CD1c-positive myeloid dendritic cell (primary cell): Measurements from ENCODE around the gene P2RY8.
"Not testable (repeated sequence)": the region's sequence is repeated elsewhere in the genome, so short reads cannot be mapped to it uniquely, and the experiment has no call there.

Experiments used
- DNase-seq: peaks from one replicate; pipeline ENCODE4 v3.0.0-alpha.2; 2016; ENCODE audit errors: extremely low spot score

P2RY8 gene

DNA sequence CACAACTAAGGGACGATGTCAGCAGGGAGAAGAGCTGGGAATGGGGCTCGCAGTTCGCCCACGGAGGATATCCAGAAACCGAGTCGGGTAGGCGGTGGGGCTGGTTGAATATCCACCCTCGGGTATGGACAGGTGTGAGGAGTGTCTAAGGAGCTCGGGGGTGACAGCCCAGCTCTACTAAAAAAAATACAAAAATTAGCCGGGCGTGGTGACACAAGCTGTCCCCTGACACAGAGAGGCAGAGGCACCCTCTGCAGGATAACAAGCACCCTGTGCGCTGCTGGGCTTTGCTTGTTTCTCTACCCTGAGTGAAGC lies 72.1 kb downstream of the P2RY8 start:
- no peak for DNase-seq

DNA sequence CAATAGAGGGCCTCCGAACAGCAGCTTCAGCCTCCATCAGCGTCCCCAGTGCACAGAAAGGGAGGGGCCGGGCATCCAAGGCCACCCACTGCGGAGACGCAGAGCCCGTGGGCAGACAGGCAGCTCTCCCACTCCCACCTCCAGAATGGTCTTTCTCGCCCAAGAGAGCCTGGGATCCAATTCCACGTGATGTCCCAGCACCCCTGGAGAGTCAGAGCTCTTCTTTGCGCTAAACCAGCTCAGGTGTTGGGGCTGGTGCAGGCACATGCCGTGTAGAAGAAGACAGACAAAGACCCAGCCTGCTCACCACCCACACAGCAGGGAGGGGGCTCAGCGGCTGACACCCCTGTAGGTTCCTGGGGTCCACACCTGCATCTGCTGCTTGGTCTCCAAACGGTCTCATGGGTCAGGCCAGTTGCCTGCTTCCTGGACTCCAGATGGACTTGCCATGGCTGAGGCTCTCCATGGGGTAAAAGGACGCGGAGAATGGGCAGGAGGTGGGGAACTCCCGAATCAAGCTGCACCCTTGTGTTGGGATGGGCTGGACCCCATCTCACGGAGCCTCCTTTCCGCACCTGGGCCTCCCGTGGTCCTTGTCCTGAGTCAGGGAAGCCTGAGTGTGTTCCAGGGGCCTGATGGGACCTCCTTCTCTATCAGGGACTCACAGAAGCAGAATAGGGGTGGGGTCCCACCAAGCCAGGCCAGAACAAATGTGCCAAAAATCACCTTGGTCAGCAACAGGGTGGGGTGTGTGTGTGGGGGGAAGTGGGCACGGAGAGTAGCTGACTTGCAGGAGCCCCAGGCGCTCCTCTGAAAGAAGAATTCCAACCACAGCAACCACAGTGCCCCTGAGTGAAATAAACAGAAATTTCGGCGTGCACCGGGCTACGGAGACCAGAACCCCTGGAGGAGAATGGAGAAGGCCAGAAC lies 72.7 kb downstream of the P2RY8 start:
- DNase-seq: no peak

DNA sequence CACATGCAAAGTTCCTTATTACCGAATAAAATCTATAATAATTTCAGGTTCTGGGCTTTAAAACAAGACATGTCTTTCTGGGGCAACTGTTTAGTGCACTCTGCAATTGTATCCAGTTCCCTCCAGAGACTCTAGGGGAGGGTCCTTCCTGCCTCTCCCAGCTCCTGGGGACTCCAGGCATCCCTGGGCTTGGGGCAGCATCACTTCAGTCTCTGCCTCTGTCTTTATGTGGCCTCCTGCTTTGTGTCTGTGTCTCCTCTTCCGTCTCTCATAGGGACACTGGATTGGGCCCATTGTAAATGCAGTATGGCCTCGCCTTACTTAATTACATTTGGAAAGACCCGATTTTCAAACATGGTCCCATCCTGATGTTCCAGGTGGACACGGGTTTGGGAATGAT lies 73.4 kb downstream of the P2RY8 start:
- DNase-seq: no peak

DNA sequence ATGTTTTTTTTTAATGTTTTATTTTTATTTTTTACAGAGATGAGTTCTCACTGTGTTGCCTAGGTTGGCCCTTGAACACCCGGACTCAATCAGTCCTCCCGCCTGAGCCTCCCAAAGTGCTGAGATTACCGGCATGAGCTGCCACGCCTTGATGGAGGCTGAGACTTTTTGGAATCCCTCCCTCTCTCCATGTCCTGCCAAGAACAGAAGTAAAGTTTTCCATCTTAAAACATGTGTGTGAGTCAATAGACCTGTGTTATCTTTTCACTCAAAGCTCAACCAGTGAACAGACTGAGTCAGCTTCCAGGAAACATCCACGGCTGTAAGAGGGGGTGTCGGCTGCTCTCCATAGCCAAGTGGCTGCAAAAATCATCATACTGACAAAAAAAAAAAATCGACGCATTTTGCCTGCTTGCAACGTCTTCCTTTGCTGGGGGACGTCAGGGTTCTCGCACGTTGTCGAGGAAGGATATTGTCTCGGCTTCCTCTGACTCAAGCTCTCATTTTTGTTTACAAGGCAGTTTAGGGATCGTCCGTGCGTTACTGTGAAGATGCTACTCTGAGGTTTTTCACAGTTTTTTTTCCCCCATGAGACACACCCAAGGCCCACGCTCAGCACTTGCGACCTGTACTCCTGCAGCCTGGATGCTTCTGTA lies 74.3 kb downstream of the P2RY8 start:
- peak; percentile 38 for DNase-seq

DNA sequence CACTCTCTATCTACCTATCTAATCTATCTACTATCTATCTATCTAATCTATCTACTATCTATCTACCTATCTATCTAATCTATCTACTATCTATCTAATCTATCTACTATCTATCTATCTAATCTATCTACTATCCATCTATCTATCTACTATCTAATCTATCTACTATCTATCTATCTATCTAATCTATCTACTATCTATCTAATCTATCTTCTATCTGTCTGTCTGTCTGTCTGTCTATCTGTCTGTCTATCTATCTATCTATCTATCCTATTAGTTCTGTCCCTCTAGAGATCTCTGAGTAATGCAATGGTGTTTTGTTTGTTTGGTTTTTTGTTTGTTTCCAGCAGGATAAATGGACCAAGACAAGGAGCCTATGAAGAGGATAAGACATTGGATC lies 74.9 kb downstream of the P2RY8 start:
- no peak for DNase-seq

DNA sequence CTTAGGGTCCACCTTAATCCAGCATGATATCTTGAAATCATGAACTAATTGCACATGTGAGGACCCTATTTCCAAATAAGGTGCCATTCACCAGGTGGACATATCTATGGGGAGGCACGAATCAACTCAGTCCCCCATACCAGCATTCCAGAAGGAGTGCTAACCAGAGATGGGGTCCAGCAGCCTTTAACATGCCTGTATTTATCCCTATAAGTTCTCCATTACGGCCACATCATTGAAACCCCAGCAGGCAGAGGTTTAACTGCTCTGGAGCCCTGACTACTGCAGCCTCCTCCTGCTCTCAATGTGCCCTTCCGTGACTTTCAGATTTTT lies 81.1 kb downstream of the P2RY8 start:
- DNase-seq: no peak

DNA sequence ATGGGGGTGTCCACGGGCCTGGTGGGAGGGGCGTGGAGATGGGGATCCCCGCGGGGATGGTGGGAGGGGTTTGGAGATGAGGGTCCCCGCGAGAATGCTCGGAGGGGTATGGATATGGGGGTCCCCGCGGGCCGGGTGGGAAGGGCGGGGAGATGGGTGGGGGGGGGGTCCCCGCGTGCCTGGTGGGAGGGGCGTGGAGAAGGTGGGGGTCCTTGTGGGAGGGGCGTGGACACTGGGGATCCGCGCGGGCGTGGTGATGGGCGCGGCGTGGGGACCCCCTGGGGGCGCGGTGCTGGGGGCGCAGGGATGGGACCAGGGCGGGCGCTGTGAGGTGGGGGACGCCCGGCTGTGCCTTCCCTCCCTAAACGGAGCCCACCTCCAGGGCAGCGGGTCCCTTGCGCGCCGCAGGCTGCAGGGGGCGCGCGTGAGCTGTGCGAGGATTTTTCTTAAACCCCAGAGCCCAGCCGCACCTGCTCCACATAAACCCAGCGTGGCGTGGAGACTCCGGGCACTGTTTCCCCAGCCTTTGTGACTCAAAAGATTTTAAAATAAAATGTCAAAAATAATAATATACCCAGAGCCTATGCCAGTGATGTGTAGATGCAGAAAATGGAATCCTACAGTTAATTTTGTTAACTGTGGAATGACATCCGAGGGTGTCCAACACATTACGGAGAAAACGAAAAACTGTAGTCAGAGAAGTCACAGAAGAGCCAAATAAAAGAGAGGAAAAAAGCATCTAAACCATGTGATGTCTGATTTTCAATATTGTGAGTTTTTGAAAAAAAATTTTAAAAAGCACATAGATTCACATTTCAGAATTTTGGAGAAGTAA lies 82.8 kb downstream of the P2RY8 start:
- DNase-seq: peak; percentile 93

DNA sequence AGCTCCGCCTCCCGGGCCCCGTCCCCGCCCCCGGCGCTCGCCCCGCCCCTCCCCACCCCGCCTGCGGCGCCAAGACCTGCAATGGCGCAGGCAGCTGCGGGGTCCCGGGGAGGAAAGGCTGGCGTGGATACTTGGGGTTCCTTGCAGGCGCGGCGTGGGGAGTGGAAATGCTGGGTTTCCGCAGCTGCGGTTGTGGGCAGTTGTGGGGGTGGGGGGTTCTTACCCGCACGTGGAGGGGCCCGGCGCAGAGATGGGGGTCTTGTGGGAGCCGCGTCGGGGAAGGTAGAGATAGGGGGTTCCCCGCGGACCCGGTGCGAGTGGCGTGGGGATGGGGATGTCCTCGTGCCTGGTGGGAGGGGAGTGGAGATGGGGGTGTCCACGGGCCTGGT lies 83.6 kb downstream of the P2RY8 start:
- DNase-seq: no peak

DNA sequence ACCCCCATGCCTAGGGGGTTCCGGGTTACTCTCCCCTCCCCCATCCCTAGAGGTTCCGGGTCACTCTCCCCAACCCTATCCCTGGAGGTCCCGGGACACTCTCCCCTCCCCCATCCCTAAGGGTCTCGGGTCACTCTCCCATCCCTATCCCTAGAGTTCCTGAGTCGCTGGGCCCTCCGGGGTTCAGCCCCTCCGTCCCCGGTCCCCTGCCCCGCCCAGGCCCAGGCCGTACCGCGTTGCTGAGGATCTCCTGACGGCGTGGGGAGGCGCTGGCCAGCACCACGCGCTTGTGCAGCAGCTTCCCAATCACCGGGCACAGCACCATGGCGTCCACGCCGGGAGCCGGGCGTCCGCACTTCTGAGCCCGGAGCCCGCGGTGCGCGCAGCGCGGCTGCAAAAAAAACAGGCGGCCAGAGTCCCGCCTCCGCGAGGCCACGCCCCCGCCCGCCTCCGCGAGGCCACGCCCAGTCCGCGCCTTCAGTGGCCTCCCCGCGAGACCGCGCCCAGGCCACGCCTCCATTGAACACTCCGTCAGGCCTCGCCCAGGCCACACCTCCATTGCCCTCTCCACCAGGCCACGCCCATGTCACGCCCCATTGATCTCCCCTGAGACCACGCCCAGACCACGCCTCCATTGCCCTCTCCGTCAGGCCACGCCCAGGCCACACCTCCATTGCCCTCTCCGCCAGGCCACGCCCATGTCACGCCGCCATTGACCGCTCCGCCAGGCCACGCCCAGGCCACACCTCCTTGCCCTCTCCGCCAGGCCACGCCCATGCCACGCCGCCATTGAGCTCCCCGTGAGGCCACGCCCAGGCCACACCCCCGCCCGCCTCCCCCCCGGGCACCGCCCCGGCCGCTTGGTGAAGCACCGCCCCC lies 84.2 kb downstream of the P2RY8 start, which contains the start of gene ASMTL:
Gene ASMTL, minus strand, starts transcription at position 394 of the 879 bp plus-strand sequence. Its CDS starts 69 bp downstream, at position 325.
- DNase-seq: peak; percentile 100

DNA sequence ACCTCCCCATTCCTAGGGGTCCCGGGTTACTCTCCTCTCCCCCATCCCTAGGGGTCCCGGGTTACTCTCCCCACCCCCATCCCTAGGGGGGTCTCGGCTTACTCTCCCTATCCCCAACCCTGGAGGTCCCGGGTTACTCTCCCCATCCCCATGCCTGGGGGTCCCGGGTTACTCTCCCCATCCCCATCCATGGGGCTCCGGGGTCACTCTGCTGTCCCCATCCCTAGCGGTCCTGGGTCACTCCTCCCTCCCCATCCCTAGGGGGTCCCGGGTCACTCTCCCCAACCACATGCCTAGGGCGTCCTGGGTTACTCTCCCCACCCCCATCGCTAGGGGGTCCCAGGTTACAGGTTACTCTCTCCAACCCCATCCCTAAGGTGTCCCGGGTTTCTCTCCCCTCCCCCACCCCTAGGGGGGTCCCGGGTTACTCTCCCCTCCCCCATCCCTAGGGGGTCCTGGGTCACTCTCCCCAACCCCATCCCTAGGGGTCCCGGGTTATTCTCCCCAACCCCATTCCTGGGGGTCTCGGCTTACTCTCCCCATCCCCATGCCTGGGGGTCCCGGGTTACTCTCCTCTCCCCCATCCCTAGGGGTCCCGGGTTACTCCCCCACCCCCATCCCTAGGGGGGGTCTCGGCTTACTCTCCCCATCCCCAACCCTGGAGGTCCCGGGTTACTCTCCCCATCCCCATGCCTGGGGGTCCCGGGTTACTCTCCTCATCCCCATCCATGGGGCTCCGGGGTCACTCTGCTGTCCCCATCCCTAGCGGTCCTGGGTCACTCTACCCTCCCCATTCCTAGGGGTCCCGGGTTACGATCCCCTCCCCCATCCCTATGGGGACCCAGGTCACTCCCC lies 85.1 kb downstream of the P2RY8 start:
- no peak for DNase-seq

DNA sequence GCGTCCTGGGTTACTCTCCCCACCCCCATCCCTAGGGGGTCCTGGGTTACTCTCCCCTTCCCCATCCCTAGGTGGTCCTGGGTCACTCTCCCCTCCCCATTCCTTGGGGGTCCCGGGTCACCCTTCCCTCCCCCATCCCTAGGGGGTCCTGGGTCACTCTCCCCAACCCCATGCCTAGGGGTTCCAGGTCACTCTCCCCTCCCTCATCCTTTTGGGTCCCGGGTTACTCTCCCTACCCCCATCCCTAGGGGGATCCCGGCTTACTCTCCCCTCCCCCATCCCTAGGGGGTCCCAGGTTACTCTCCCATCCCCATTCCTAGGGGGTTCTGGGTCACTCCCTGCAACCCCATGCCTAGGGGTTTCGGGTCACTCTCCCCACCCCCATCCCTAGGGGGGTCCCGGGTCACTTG lies 85.7 kb downstream of the P2RY8 start:
- no peak for DNase-seq

DNA sequence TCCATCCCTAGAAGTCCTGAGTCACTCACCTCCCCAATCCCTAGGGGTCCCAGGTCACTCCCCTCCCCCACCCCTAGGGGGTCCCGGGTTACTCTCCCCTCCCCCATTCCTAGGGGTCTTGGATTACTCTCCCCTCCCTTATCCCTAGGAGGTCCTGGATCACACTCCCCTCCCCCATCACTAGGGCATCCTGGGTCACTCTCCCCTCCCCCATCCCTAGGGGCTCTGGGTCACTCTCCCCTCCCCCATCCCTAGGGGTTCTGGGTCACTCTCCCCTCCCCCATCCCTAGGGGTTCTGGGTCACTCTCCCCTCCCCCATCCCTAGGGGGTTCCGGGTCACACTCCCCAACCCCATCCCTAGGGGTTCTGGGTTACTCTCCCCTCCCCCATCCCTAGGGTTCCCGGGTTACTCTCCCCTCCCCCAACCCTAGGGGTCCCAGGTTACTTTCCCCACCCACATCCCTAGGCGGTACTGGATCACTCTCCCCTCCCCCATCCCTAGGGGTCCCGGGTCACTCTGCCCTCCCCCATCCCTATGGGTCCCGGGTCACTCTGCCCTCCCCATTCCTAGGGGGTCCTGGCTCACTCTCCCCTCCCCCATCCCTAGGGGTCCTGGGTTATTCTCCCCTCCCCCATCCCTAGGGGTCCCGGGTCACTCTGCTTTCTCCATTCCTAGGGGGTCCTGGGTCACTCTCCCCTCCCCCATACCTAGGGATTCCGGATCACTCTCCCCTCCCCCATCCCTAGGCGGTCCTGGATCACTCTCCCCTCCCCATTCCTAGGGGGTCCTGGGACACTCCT lies 86.4 kb downstream of the P2RY8 start:
- DNase-seq: no peak

DNA sequence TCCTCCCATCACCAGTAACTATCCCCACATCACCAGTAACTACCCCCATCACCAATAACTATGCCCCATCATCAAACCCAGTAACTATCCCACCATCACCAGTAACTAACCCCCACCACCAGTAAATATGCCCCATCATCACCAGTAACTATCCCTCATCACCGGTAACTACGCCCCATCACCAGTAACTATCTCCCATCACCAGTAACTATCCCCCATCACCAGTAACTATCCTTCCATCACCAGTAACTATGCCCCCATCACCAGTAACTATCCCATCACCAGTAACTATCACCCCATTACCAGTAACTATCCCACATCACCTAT lies 87.2 kb downstream of the P2RY8 start:
- no peak for DNase-seq

DNA sequence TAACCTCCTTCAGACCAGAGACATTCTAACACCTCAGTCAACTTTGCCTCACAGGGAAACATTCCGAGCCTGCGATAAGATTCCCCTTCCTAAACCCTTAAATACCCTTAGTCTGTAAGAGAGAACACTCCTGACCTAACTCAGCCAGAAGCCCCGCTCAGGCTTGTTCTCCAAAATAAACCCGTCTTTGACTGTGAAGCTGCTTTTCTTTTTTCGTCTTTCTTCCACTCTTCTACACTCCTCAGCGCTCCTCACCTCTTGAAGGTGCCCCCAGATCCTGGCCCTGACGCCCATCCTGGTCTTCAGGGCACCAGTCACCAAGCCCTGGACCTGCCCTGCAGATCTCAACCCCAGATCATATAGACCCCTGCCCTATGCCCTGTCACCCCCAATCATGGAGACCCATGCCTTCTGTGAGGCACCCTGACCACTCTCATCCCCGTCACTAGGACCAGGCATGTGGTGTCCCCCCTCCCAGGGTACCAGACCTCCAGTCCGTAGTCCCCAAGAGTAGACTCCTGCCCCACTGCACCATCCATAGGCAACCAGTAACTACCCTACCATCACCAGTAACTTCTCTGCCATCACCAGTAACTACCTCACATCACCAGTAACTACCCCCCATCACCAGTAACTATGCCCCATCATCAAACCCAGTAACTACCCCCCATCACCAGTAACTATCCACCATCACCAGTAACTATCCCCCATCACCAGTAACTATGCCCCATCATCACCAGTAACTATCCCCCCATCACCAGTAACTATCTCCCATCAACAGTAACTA lies 87.8 kb downstream of the P2RY8 start:
- DNase-seq: no peak

DNA sequence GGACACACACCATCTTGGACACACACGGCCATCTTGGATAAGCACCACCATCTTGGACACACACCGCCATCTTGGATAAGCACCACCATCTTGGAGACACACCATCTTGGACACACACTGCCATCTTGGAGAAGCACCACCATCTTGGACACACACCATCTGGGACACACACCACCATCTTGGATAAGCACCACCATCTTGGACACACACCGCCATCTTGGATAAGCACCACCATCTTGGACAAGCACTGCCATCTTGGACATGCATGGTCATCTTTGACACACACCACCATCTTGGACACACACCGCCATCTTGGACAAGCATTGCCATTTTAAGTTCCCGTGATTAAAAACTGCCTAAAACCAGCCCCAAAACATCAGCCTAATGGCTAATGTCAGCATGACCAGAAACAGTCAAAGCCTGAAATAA lies 88.4 kb downstream of the P2RY8 start:
- DNase-seq: not testable (repeated sequence)

DNA sequence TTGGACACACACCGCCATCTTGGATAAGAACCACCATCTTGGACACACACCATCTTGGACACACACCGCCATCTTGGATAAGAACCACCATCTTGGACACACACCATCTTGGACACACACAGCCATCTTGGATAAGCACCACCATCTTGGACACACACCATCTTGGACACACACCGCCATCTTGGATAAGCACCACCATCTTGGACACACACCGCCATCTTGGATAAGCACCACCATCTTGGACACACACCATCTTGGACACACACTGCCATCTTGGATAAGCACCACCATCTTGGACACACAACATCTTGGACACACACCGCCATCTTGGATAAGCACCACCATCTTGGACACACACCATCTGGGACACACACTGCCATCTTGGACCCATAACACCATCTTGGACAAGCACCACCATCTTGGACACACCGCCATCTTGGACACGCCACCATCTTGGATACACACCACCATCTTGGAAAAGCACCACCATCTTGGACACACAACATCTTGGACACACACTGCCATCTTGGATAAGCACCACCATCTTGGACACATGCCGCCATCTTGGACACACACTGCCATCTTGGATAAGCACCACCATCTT lies 88.9 kb downstream of the P2RY8 start:
- DNase-seq: not testable (repeated sequence)

DNA sequence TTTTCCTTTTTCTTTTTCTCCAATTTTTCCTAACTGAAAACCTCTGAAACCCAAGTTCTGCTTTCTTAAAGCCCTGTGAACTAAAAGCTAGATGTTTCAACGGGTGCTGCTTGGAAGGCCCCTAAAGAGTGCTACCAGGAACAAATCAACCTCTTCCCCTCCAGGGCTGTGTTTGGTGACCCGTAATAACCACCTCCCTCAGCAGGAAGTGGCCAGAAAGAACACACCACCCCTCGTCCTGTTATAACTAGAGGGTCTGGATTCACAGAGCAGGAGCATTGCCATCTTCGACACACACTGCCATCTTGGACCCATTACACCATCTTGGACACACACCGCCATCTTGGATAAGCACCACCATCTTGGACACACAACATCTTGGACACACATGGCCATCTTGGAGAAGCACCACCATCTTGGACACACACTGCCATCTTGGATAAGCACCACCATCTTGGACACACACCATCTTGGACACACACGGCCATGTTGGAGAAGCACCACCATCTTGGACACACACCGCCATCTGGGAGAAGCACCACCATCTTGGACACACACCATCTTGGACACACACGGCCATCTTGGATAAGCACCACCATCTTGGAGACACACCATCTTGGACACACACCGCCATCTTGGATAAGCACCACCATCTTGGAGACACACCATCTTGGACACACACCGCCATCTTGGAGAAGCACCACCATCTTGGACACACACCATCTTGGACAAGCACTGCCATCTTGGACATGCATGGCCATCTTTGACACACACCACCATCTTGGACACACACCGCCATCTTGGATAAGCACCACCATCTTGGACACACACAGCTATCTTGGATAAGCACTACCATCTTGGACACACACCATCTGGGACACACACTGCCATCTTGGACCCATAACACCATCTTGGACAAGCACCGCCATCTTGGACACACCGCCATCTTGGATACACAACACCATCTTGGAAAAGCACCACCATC lies 89.7 kb downstream of the P2RY8 start:
- peak; percentile 37 for DNase-seq
